ENCODE measurements around the gene PDGFA. TPM values are rescaled to one million over a fixed set of nuclear protein-coding genes. Genes with fewer than 3 reads are reported as not detected.

The PDGFA gene
- polyA plus RNA-seq, 1 donor (not counting 4 experiments of a cell fraction or from before 2014, with no cell fraction given): 14.8 TPM

GRCh38 chr7:537911-538634, 18.4 kb upstream of the PDGFA start:
- dilution Hi-C loops (cut with MboI; ENCODE audit: extremely low pct_ligation_motif_present, low sequenced_read_pairs): no loop called here
- DNase-seq (ENCODE audit: low read depth, low spot score): peak; percentile 78

GRCh38 chr7:536231-536630, 16.6 kb upstream of the PDGFA start:
- no peak for TF ChIP-seq CTCF (optimal IDR thresholded peaks at IDR 0.05 in 1 of 3, IDR thresholded peaks at IDR 0.05 in 1 of 3, conservative IDR thresholded peaks at IDR 0.05 in 1 of 3; ENCODE audit: extremely low read depth in 1 of 3, insufficient read depth in 2 of 3, low read length in 3 of 3)
- TF ChIP-seq EZH2 (IDR thresholded peaks at IDR 0.05; ENCODE audit: low read length): no peak

More at GRCh38 chr7:537911-538634, 18.4 kb upstream of the PDGFA start:
- no peaks in the 10 kb centered on the region for H3K9me1 ChIP-seq (ENCODE audit: control insufficient read depth, extremely low read depth, insufficient read depth, low read length)
- peak overlapping the region; percentile 35 to 74 (median 59) for H3K4me3 ChIP-seq (ENCODE audit: control insufficient read depth in 2 of 3, extremely low read depth in 1 of 3, insufficient read depth in 2 of 3, low read depth in 1 of 3, low read length in 3 of 3)
- H4K20me1 ChIP-seq (ENCODE audit: control insufficient read depth, extremely low read depth, insufficient read depth, low read length): no peaks in the 10 kb centered on the region
- peak overlapping the region; percentile 91 for H3K9ac ChIP-seq (ENCODE audit: control insufficient read depth, extremely low read depth, insufficient read depth, low read length)
- H3K9me3 ChIP-seq (ENCODE audit: control insufficient read depth, low read depth, low read length): no peaks in the 10 kb centered on the region
- peak overlapping the region; percentile 94 for H3K4me2 ChIP-seq (ENCODE audit: control insufficient read depth, extremely low read depth, insufficient read depth, low read depth, low read length)
- H3K36me3 ChIP-seq (ENCODE audit: control insufficient read depth in 2 of 2, extremely low read depth in 1 of 2, insufficient read depth in 2 of 2, low read length in 2 of 2): no peaks in the 10 kb centered on the region
- H2AFZ ChIP-seq (ENCODE audit: control insufficient read depth, low read length): no peak overlapping the region
- peak; percentile 81 for FAIRE-seq
- H3K79me2 ChIP-seq (ENCODE audit: control insufficient read depth, insufficient read depth, low read length): no peaks in the 10 kb centered on the region
- H3K4me1 ChIP-seq (ENCODE audit: control insufficient read depth, extremely low read depth, insufficient read depth, low read length): peaks cover 40% of the 10 kb centered on the region
- H3K27me3 ChIP-seq (ENCODE audit: control insufficient read depth, extremely low read depth, insufficient read depth, low read length): peaks cover 5% of the 10 kb centered on the region
- peak overlapping the region; percentile 95 for H3K27ac ChIP-seq (ENCODE audit: control insufficient read depth, insufficient read depth, low read length)
- TF ChIP-seq CTCF (optimal IDR thresholded peaks at IDR 0.05 in 1 of 3, IDR thresholded peaks at IDR 0.05 in 1 of 3, conservative IDR thresholded peaks at IDR 0.05 in 1 of 3; ENCODE audit: extremely low read depth in 1 of 3, insufficient read depth in 2 of 3, low read length in 3 of 3) (no peak), EZH2 (IDR thresholded peaks at IDR 0.05; ENCODE audit: low read length) (no peak)

More at GRCh38 chr7:536231-536630, 16.6 kb upstream of the PDGFA start:
- Histone ChIP-seq H3K79me2 (ENCODE audit: control insufficient read depth, insufficient read depth, low read length) (no peaks in the 10 kb centered on the region), H4K20me1 (ENCODE audit: control insufficient read depth, extremely low read depth, insufficient read depth, low read length) (no peaks in the 10 kb centered on the region), H3K4me1 (ENCODE audit: control insufficient read depth, extremely low read depth, insufficient read depth, low read length) (peaks cover 27% of the 10 kb centered on the region), H2AFZ (ENCODE audit: control insufficient read depth, low read length) (no peak overlapping the region), H3K27me3 (ENCODE audit: control insufficient read depth, extremely low read depth, insufficient read depth, low read length) (peaks cover 5% of the 10 kb centered on the region), H3K9me3 (ENCODE audit: control insufficient read depth, low read depth, low read length) (no peaks in the 10 kb centered on the region), H3K9ac (ENCODE audit: control insufficient read depth, extremely low read depth, insufficient read depth, low read length) (no peak overlapping the region), H3K27ac (ENCODE audit: control insufficient read depth, insufficient read depth, low read length) (no peak overlapping the region), H3K36me3 (ENCODE audit: control insufficient read depth in 2 of 2, extremely low read depth in 1 of 2, insufficient read depth in 2 of 2, low read length in 2 of 2) (no peaks in the 10 kb centered on the region), H3K4me3 (ENCODE audit: control insufficient read depth in 2 of 3, extremely low read depth in 1 of 3, insufficient read depth in 2 of 3, low read depth in 1 of 3, low read length in 3 of 3) (no peak overlapping the region), H3K4me2 (ENCODE audit: control insufficient read depth, extremely low read depth, insufficient read depth, low read depth, low read length) (no peak overlapping the region), H3K9me1 (ENCODE audit: control insufficient read depth, extremely low read depth, insufficient read depth, low read length) (no peaks in the 10 kb centered on the region)
- dilution Hi-C loops (cut with MboI; ENCODE audit: extremely low pct_ligation_motif_present, low sequenced_read_pairs): no loop called here
- DNase-seq (ENCODE audit: low read depth, low spot score): no peak
- no peak for FAIRE-seq
